SK-N-SH (cell line): ENCODE data around the gene ARHGDIA.

Source experiments
- CHD2 ChIP-seq: fragments of 150-350 bp; IDR thresholded peaks from 2 replicates; pipeline ENCODE4 v1.6.1; 2018; ENCODE audit warnings: low read length; ENCODE audit not compliant: partially characterized antibody
- CTCF ChIP-seq: fragments of 200-600 bp; sonication (generic); IDR thresholded peaks from 2 replicates; pipeline ENCODE4 v1.6.1; 2017; ENCODE audit warnings: antibody characterized with exemption, mild to moderate bottlenecking, moderate library complexity
- EZH2phosphoT487 ChIP-seq: fragments of 200-600 bp; sonication (generic); IDR thresholded peaks from 2 replicates; pipeline ENCODE4 v1.6.1; 2017; ENCODE audit warnings: low read depth, mixed run types, mild to moderate bottlenecking, antibody characterized with exemption, moderate library complexity, borderline replicate concordance
- POLR2AphosphoS5 ChIP-seq: IDR thresholded peaks from 2 replicates; pipeline ENCODE4 v1.6.1; 2012; ENCODE audit warnings: low read depth, low read length
- TAF1 ChIP-seq: IDR thresholded peaks from 2 replicates; pipeline ENCODE4 v1.6.1; 2012; ENCODE audit warnings: low read depth, mild to moderate bottlenecking, low read length, moderate library complexity, borderline replicate concordance

- no peak for TF ChIP-seq EZH2phosphoT487
- TF ChIP-seq CTCF, result no peak
- TF ChIP-seq CHD2, result no peak
- TF ChIP-seq POLR2AphosphoS5, result no peak
- TF ChIP-seq TAF1, result no peak
These were observed 33.7 kb upstream of the ARHGDIA start for GRCh38 chr17:81904600-81905423.
